Measurements from ENCODE around the gene ADRA2C.

DNA sequence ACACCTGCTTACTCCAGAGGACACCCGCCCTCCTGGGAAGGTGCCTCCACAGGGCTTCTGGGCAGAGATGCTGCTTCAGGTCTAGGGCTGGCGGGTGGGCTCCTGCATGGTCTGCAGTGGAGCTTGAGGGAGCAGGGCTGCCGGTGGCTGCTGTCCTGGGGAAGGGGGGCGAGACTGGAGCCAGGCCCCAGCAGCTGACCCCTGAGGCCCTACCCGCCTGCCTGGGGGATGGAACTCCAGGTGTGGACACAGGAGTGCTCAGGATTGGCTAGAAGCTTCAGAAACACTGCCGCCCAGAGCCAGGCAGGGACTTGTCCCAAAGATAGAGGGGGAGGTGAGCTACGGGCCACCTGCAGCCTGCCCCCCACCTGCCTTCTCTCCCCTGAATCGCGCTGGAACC lies 33.0 kb upstream of the ADRA2C start:
- TF ChIP-seq SIN3A (IDR thresholded peaks at IDR 0.05; ENCODE audit: borderline replicate concordance, insufficient read depth, low read length) (no peak), POLR2AphosphoS5 (IDR thresholded peaks at IDR 0.05; ENCODE audit: low read depth, low read length) (no peak)
- TF ChIP-seq, protein P1, sequence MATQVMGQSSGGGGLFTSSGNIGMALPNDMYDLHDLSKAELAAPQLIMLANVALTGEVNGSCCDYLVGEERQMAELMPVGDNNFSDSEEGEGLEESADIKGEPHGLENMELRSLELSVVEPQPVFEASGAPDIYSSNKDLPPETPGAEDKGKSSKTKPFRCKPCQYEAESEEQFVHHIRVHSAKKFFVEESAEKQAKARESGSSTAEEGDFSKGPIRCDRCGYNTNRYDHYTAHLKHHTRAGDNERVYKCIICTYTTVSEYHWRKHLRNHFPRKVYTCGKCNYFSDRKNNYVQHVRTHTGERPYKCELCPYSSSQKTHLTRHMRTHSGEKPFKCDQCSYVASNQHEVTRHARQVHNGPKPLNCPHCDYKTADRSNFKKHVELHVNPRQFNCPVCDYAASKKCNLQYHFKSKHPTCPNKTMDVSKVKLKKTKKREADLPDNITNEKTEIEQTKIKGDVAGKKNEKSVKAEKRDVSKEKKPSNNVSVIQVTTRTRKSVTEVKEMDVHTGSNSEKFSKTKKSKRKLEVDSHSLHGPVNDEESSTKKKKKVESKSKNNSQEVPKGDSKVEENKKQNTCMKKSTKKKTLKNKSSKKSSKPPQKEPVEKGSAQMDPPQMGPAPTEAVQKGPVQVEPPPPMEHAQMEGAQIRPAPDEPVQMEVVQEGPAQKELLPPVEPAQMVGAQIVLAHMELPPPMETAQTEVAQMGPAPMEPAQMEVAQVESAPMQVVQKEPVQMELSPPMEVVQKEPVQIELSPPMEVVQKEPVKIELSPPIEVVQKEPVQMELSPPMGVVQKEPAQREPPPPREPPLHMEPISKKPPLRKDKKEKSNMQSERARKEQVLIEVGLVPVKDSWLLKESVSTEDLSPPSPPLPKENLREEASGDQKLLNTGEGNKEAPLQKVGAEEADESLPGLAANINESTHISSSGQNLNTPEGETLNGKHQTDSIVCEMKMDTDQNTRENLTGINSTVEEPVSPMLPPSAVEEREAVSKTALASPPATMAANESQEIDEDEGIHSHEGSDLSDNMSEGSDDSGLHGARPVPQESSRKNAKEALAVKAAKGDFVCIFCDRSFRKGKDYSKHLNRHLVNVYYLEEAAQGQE (IDR thresholded peaks at IDR 0.05; ENCODE audit: insufficient read depth in 1 of 2, low read depth in 2 of 2, low read length in 2 of 2): no peak
